SH-SY5Y (cell line): Measurements from ENCODE around the gene CLCN7.

Experiments
- GATA2 ChIP-seq: IDR thresholded peaks from 2 replicates; pipeline ENCODE4 v1.6.1; 2011; ENCODE audit warnings: mild to moderate bottlenecking, low read depth, low read length
- GATA3 ChIP-seq: IDR thresholded peaks from 2 replicates; pipeline ENCODE4 v1.6.1; 2011; ENCODE audit warnings: low read depth, mild to moderate bottlenecking, low read length, moderate library complexity

- no peak for TF ChIP-seq GATA2
- no peak for TF ChIP-seq GATA3
Measured at GRCh38 chr16:1499756-1500464, 25.1 kb upstream of the CLCN7 start.
